ENCODE data around the gene SOCS1.

DNA sequence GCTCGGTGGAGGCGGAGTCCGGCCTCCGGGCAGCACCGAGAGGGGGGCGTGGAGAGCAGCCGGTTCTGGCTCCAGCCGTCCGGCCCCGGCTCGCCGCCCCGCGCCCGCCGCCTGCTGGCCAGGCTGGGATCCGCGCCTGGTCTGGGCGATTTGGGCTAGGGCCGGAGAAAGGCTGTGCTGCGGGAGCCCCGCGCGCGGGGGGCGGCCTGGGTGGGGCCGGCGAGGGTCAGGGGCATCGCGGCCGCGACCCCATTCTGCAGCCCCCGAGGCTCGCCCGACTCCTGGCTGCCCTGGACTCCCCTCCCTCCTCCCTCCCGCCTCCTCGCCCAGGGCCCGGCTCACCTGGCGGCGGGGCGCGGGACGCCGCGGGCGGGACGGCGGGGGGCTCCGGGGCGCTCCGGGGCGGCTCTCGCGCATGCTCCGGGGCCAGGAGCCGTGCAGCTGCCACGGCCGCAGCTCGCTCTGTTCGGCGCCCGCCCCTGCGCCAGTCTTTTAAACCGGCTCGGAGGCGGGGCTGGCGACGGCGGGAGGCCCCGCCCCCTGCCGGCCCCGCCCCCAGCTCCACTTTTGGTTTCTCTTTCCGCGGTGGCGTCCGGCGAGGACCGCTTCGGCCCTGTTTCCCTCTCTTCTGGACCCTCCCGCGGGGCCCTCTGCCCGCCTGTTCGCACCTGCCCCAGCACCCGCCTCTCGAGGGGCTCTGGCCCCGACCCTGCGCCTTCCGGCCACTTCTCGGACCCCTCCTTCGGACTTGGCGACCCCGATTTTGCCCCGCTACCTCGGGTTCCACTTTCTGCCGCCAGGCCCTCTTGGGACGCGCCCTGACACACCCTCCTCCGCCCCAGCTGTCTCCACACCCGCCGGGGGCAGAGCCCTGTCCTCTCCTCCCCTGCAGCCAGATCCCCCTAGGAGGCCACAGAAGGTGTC is at the start of gene SOCS1:
- TF ChIP-seq, protein P1, sequence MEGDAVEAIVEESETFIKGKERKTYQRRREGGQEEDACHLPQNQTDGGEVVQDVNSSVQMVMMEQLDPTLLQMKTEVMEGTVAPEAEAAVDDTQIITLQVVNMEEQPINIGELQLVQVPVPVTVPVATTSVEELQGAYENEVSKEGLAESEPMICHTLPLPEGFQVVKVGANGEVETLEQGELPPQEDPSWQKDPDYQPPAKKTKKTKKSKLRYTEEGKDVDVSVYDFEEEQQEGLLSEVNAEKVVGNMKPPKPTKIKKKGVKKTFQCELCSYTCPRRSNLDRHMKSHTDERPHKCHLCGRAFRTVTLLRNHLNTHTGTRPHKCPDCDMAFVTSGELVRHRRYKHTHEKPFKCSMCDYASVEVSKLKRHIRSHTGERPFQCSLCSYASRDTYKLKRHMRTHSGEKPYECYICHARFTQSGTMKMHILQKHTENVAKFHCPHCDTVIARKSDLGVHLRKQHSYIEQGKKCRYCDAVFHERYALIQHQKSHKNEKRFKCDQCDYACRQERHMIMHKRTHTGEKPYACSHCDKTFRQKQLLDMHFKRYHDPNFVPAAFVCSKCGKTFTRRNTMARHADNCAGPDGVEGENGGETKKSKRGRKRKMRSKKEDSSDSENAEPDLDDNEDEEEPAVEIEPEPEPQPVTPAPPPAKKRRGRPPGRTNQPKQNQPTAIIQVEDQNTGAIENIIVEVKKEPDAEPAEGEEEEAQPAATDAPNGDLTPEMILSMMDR (conservative IDR thresholded peaks at IDR 0.05; ENCODE audit: low read length), result peak; percentile 81
- no peak for TF ChIP-seq EZH2phosphoT487 (IDR thresholded peaks at IDR 0.05; ENCODE audit: borderline replicate concordance, low read depth, low read length)

Data from OCI-LY7 (cell line).